T-helper 1 cell treated with Interleukin-12 subunit alpha and Interleukin-12 subunit beta and Interleukin-4 antibody, amounts not matched to agents 30 ng/mL and 1 ng/mL, for 36 hours (primary cell): ENCODE measurements around the gene KDM1B. TPM values are rescaled to one million over a fixed set of nuclear protein-coding genes. Genes with fewer than 3 reads are reported as not detected.

Experiments used
- intact Hi-C: fragments of 100-400 bp; cut with micrococcal nuclease; formaldehyde crosslinking; loops from one replicate; pipeline ENCODE4 v1.15.1; 2024
- total RNA-seq: library from RNA; stranded (reverse); gene quantifications from 2 replicates; pipeline ENCODE4 v1.2.3, GENCODE V29; 2022

KDM1B gene, protein sequence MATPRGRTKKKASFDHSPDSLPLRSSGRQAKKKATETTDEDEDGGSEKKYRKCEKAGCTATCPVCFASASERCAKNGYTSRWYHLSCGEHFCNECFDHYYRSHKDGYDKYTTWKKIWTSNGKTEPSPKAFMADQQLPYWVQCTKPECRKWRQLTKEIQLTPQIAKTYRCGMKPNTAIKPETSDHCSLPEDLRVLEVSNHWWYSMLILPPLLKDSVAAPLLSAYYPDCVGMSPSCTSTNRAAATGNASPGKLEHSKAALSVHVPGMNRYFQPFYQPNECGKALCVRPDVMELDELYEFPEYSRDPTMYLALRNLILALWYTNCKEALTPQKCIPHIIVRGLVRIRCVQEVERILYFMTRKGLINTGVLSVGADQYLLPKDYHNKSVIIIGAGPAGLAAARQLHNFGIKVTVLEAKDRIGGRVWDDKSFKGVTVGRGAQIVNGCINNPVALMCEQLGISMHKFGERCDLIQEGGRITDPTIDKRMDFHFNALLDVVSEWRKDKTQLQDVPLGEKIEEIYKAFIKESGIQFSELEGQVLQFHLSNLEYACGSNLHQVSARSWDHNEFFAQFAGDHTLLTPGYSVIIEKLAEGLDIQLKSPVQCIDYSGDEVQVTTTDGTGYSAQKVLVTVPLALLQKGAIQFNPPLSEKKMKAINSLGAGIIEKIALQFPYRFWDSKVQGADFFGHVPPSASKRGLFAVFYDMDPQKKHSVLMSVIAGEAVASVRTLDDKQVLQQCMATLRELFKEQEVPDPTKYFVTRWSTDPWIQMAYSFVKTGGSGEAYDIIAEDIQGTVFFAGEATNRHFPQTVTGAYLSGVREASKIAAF
- total RNA-seq = 7.7 and 8.2 TPM in 2 replicates

DNA sequence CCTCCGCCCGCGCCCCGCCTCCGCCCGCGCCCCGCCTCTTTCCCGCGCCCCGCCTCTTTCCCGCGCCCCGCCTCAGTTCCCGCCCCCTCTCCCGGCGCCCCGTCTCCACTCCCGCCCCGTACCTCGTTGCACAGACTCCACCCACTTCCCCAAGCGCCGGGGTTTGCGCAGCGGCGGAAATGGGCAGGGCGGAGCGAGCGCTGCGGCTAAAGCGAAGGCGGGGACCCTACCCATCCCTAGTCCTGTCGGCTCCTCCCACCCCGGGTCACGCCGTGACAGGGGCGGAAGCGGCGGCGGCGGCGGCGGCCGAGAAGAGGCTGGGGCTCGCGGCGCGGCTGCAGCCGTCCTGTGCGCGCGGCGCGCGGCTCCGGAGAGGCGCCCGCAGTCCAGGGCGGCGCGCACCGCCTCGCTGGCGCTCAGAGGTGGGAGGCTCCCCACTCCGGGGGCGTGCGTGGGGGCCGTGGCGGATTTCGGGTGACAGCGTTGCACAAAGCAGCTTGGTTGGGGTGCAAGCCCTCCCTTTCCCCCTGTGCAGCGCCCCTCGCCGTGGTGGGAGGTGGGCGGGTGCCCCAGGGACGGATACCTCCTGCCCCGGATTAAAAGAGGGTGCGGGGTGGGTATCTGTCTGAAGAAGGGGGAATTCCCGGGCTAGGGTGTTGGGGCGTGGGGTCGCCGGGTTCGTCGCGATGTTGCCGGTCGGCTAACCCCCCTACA is at the start of gene KDM1B:
KDM1B (plus strand) TSS at position 273 of the 714 bp plus-strand sequence. CDS start 4,474 bp downstream, outside the sequence.
- intact Hi-C loops = loop anchor here (1.0 to 5.0 kb wide), 7 partner anchors 33 to 1393 kb away; partner anchors contain the start of genes ATXN1, FAM8A1, NHLRC1 and NUP153

DNA sequence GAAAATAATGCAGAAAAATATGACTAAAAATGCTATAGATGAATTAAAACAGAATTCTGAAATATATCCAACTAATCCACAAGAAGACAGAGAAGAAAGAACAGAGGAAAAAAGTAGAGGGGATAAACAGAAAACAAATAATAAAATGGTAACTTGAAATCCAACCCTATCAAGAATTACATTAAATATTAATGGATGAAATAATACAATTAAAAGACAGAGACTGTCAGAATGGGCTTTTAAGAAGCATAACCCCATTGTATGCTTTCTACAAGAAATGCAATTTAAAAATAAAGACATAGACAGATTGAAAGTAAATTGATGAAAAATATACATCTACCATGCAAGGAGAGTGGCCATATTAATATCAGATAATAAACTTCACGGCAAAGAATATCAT is 48.2 kb upstream of the KDM1B start:
- intact Hi-C loops = no loop called here

DNA sequence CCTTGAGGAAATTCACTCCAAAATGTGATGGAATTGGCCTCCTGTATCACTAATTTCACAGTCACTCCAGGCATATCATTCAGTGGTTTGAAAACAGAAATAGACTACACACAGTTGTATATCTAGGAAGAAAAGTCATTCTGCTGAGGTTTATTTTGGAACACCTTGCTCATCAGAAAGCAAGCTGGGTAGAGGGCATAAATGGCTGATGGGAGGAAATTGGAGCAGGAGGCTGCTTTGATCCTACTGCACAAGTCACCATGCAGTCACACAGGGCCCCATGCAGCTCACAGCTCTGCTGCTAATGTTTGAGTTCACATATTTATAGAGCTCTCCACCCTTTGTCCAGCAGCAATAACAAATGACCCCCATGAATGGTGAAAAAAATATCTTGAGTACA is 45.1 kb upstream of the KDM1B start:
- intact Hi-C loops = no loop called here

DNA sequence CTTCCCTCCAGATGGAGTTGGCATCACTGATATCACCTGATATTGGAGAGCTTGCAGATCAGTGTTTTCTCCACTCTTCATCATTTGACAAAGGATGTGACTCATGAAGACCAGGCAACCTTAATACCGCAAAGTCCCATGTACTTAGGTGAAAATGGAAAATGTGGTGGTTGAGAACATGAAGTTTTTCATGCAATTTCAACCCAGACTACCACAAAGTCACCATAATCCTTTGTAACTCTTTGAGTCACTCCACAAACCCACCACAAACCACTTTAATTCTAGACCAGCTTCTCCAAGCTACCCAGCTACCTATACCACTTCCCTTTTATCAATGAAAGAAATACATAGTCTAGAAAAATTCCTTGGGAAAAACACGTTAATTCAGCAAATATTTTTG is 39.9 kb upstream of the KDM1B start:
- intact Hi-C loops = loop anchor here (2.0 kb wide), 3 partner anchors 127 to 959 kb away; partner anchors contain the start of gene DEK

DNA sequence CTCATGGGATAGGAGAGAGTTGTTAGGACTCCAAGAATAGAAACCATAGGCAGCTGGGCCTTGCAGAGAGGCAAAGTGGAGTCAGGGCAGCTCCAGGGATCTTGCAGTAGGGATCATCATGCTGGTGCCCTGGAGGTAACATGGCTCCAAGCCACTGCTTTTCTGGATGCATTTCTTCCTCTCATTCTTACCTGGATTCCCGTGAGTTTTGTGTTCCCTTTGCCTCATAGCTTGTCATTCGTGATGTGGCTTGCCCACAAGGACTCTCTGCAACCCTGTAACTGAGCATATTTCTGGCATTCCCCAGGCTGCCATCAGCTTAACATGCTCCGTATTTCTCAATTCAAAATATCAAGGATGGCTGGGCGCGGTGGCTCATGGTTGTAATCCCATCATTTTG is 38.1 kb upstream of the KDM1B start:
- intact Hi-C loops = no loop called here

GRCh38 chr6:18118330-18118729 is 36.9 kb upstream of the KDM1B start:
- intact Hi-C loops = no loop called here

- intact Hi-C loops = no loop called here
Measured at GRCh38 chr6:18119236-18119635, 36.0 kb upstream of the KDM1B start.

DNA sequence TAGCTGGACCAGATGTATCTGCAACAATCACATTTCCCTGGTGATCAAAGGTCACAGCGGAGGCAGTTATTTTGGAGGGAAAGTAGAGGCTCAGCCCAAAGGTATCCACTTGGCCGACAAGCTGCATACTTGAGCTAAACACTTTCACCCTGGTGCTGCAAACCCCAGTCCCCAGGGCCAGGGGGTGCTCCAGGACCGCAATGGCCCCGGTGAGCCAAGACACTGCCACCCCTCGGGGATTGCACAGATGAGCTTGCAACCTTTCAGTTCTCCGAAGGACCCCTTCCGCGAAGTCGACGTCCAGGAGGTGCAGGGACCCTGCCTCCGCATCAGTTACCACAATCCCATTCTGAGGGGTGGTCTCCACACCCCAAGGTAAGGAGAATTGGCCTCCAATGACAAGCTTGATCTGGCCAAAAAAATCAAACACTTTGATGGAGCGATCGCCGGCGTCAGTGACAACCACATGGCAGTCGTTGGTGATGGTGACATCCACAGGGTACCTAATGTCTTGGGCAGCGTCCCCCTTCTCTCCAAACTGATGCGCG is 33.6 kb upstream of the KDM1B start:
- intact Hi-C loops = loop anchor here (1.0 to 2.0 kb wide), 3 partner anchors 34 to 965 kb away; partner anchors contain the start of genes DEK, KDM1B and TPMT

DNA sequence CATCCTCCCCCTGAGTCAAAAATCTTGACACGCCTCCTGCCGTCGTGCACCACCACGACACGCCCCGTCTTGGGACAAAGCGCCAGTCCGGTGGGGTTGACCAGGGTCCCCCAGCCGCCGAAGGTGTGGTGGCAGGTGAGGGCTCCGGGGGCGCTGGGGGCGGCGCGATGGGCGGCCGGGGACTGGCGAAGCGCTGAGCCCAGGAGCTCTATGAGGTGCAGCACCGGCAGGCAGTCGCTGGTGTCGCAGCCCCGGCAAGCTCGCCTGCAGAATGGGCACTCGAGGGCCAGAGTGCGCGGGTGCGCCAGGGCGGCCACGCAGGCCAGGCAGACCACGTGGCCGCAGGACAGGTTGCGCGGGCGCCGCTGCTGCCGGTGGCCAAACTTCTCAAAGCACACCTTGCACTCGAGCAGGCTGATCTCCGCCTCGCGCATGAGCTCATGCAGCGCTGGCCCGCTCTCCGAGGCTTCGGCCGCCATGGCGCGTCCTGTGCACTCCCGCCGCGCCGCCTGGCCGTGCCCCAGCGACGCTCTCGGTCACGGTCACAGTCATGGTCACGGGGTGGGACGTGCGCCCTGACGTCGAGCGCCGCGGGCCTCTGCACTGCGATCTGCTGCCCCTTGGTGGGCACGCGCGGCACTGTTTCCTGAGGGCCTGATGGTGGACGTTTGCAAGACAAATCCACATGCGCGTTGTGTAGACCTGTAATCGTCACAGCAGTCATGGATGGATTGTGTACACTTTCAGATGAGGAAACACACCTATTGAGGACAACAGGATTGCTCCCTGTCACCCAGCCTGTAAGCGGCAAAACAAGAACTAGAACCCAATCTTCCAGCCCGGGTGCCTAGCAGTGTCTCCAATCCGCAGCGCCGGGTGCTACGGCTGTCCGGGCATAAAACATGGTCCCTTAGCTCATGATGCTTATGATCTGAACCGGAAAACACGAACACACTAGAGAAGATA is 32.8 kb upstream of the KDM1B start, which contains the start of gene NHLRC1:
NHLRC1 (minus strand) TSS at position 550 of the 966 bp plus-strand sequence; CDS start at position 479, 71 bp downstream.
- intact Hi-C loops = loop anchor here (1.0 to 2.0 kb wide), 3 partner anchors 33 to 966 kb away; partner anchors contain the start of genes DEK, KDM1B and TPMT

DNA sequence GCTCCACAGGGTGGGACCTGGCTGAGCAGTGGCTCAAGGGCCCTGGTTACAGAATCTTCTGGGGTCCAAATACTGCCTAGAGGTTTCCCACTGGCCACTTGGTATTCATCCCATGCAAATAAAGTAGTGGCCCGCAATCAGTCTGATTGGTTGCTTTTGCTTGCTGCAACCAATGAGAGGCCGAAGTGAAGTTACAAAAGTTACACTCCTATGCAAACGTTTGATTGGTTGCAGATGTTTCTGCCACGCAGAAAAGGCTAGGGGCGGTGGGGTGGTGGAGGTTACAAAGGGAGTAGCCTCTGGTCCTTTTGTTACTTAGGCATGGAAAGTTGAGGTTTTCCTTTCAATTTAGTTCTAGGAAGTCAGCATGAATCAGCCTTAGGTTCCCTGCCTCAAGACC is 29.1 kb upstream of the KDM1B start:
- intact Hi-C loops = no loop called here

- intact Hi-C loops = no loop called here
Measured at GRCh38 chr6:18132346-18132745, 22.9 kb upstream of the KDM1B start.

GRCh38 chr6:18135171-18135570 is 20.1 kb upstream of the KDM1B start:
- intact Hi-C loops = no loop called here

DNA sequence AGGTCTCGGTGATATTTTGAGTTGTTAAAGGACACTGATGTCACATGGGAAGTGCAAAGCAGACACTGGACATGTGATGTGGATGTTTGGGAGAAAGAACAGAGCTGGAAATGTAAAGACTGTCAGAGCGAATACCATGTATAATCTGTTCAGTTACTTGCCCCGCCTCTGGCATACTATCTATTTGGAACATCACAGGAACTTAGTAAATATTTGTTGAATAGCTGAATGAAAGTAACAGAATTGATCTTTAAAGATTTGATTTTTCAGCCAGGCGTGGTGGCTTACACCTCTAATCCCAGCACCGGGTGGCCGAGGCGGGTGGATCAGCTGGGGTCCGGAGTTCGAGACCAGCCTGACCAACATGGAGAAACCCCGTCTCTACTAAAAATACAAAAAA is 19.0 kb upstream of the KDM1B start:
- intact Hi-C loops = no loop called here

DNA sequence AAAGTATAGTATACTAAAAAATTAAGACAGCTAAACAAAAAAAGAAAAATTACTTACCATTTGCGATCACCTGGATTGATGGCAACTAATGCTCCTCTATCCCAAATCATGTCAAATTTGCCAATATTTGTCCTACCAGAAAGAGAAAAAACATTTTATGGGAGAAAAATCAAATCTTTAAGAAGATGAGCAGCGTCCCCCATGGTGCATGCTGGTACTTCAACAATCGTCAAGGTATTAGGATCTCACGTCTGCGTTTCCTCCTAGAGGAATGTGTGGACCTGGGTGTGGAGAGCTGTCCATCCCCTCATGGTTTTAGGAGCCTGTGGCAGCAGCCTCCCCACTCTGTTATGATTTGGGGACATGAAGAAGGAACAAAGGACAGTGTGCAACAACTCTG is 16.3 kb upstream of the KDM1B start:
- intact Hi-C loops = no loop called here

DNA sequence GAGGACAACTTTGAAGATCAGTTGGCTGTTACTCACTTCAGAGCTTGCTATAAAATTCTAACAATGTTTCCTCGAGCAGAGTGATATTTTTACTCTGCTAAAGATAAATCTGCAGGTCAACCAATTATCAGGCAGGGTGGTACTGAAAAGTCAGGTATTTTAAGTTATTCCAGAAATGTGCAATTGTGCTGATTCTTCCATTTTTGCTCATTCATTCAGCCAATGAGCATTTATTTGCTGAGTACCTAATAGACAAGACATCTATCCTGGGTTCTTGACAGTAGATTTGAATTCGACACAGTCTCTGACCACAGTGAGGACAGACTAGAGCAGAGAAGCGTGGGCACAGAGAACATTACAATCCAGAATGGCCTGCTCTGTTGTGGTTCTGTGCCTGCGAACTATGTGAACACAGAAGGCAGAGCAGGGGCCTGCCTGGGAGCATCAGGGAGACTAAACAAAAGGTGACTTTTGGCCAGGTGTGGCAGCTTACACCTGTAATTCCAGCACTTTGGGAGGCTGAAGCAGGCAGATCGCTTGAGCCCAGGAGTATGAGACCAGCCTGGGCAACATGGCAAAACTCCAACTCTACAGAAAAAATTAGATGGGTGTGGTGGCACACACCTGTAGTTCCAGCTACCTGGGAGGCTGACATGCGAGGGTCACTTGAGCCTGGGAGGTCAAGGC is 15.1 kb upstream of the KDM1B start:
- intact Hi-C loops = no loop called here

- intact Hi-C loops = no loop called here
Measured at GRCh38 chr6:18141805-18142590, 13.2 kb upstream of the KDM1B start.

- intact Hi-C loops = no loop called here
Measured at GRCh38 chr6:18142591-18142861, 12.7 kb upstream of the KDM1B start.

- intact Hi-C loops = no loop called here
Measured at GRCh38 chr6:18147160-18147559, 8.1 kb upstream of the KDM1B start.

- intact Hi-C loops = no loop called here
Measured at GRCh38 chr6:18147616-18148015, 7.6 kb upstream of the KDM1B start.
